HEK293 (cell line): Measurements from ENCODE around the gene ZCCHC24.

Experiments used
- CTCF ChIA-PET: fragments of 350-600 bp; formaldehyde crosslinking; extraction: SDS; loops from one replicate; lab custom pipeline; 2021; ENCODE audit warnings: antibody characterized with exemption; lab: Yijun Ruan, JAX
- POLR2A ChIA-PET: fragments of 300-600 bp; formaldehyde crosslinking; extraction: SDS; loops from one replicate; lab custom pipeline; 2020; ENCODE audit warnings: antibody characterized with exemption, inconsistent platforms; lab: Yijun Ruan, JAX
- H3K27ac ChIP-seq: fragments of 200-500 bp; sonication (Bioruptor generic); 2 replicates; pipeline ENCODE4 v1.5.1; 2014; ENCODE audit warnings: low read depth, low read length, control low read depth, inconsistent platforms; ENCODE audit errors: extremely low read depth
- H3K36me3 ChIP-seq, 2 experiments: fragments of 200-500 bp in 1 of 2; sonication (Bioruptor generic) in 1 of 2; 1 replicate in 1 of 2; 2 replicates in 1 of 2; pipeline ENCODE4 v1.5.1; 2014 to 2017; ENCODE audit warnings: inconsistent platforms in 2 of 2, low read length in 2 of 2; ENCODE audit not compliant: control insufficient read depth in 2 of 2, insufficient read depth in 1 of 2
- H3K4me1 ChIP-seq: fragments of 200-500 bp; sonication (Bioruptor generic); 2 replicates; pipeline ENCODE4 v1.5.1; 2014; ENCODE audit warnings: mild to moderate bottlenecking, low read length, inconsistent platforms; ENCODE audit not compliant: control insufficient read depth, insufficient read depth
- H3K4me3 ChIP-seq: 2 replicates; pipeline ENCODE4 v1.5.1; 2011; ENCODE audit warnings: low read depth, mild to moderate bottlenecking, control low read depth, low read length, moderate library complexity
- H3K9me3 ChIP-seq: fragments of 200-500 bp; sonication (Bioruptor generic); 2 replicates; pipeline ENCODE4 v1.5.1; 2014; ENCODE audit warnings: low read depth, low read length, inconsistent platforms; ENCODE audit not compliant: control insufficient read depth, insufficient read depth
- GLI4 ChIP-seq: fragments of 450-650 bp; formaldehyde crosslinking; IDR thresholded peaks from 2 replicates; pipeline ENCODE4 v1.5.1; 2016; ENCODE audit warnings: missing biosample characterization, missing genetic modification characterization
- MYNN ChIP-seq: fragments of 450-650 bp; formaldehyde crosslinking; IDR thresholded peaks from 2 replicates; pipeline ENCODE4 v1.5.1; 2016; ENCODE audit warnings: missing biosample characterization, missing genetic modification characterization, borderline replicate concordance
- PRDM1 ChIP-seq: fragments of 450-650 bp; formaldehyde crosslinking; IDR thresholded peaks from 2 replicates; pipeline ENCODE4; 2016; ENCODE audit warnings: missing biosample characterization, missing genetic modification characterization
- REPIN1 ChIP-seq: fragments of 450-650 bp; formaldehyde crosslinking; IDR thresholded peaks from 2 replicates; pipeline ENCODE4 v1.5.1; 2017; ENCODE audit warnings: missing biosample characterization, missing genetic modification characterization, low read depth
- TSHZ1 ChIP-seq: fragments of 450-650 bp; formaldehyde crosslinking; IDR thresholded peaks from 2 replicates; pipeline ENCODE4 v1.5.1; 2016; ENCODE audit warnings: missing biosample characterization, missing genetic modification characterization, borderline replicate concordance
- ZEB2 ChIP-seq: fragments of 450-650 bp; formaldehyde crosslinking; IDR thresholded peaks from 2 replicates; pipeline ENCODE4 v1.5.1; 2016; ENCODE audit warnings: missing biosample characterization, missing genetic modification characterization
- ZIC2 ChIP-seq: fragments of 450-650 bp; formaldehyde crosslinking; IDR thresholded peaks from 2 replicates; pipeline ENCODE4 v1.5.1; 2016; ENCODE audit warnings: missing biosample characterization, missing genetic modification characterization
- ZNF155 ChIP-seq: fragments of 450-650 bp; formaldehyde crosslinking; IDR thresholded peaks from 2 replicates; pipeline ENCODE4 v1.5.1; 2016; ENCODE audit warnings: missing biosample characterization, missing genetic modification characterization
- ZNF223 ChIP-seq: fragments of 450-650 bp; formaldehyde crosslinking; IDR thresholded peaks from 2 replicates; pipeline ENCODE4 v1.5.1; 2016; ENCODE audit warnings: missing biosample characterization, missing genetic modification characterization
- ZNF26 ChIP-seq: fragments of 450-650 bp; formaldehyde crosslinking; IDR thresholded peaks from 2 replicates; pipeline ENCODE4 v1.5.1; 2016; ENCODE audit warnings: missing biosample characterization, missing genetic modification characterization
- ZNF510 ChIP-seq: fragments of 450-650 bp; formaldehyde crosslinking; IDR thresholded peaks from 2 replicates; pipeline ENCODE4 v1.5.1; 2018; ENCODE audit warnings: mild to moderate bottlenecking, missing genetic modification characterization, missing biosample characterization; ENCODE audit not compliant: insufficient replicate concordance
- ZNF518A ChIP-seq: fragments of 450-650 bp; formaldehyde crosslinking; conservative IDR thresholded peaks from 2 replicates; pipeline ENCODE4 v1.5.1; 2016; ENCODE audit warnings: low read depth, missing biosample characterization, missing genetic modification characterization
- ZNF560 ChIP-seq: fragments of 450-650 bp; formaldehyde crosslinking; IDR thresholded peaks from 2 replicates; pipeline ENCODE4 v1.5.1; 2017; ENCODE audit warnings: missing biosample characterization, missing genetic modification characterization, borderline replicate concordance
- ZNF561 ChIP-seq: fragments of 450-650 bp; IDR thresholded peaks from 2 replicates; pipeline ENCODE4 v1.5.1; 2018; ENCODE audit warnings: missing biosample characterization, missing genetic modification characterization, borderline replicate concordance
- ZNF670 ChIP-seq: fragments of 450-650 bp; formaldehyde crosslinking; IDR thresholded peaks from 2 replicates; pipeline ENCODE4 v1.5.1; 2016; ENCODE audit warnings: missing biosample characterization, missing genetic modification characterization, low read depth
- ZNF747 ChIP-seq: fragments of 450-650 bp; formaldehyde crosslinking; IDR thresholded peaks from 2 replicates; pipeline ENCODE4 v1.5.1; 2016; ENCODE audit warnings: missing biosample characterization, missing genetic modification characterization
- ZNF76 ChIP-seq: fragments of 450-650 bp; formaldehyde crosslinking; IDR thresholded peaks from 2 replicates; pipeline ENCODE4; 2016; ENCODE audit warnings: low read depth, missing biosample characterization, missing genetic modification characterization, borderline replicate concordance
- TF ChIP-seq, protein P1 (sequence below): fragments of 450-650 bp; IDR thresholded peaks from 2 replicates; pipeline ENCODE4 v1.5.1; 2018; ENCODE audit warnings: missing biosample characterization, mild to moderate bottlenecking, missing genetic modification characterization
- TF ChIP-seq, protein P2 (sequence below): fragments of 450-650 bp; formaldehyde crosslinking; IDR thresholded peaks from 2 replicates; pipeline ENCODE4 v1.5.1; 2016; ENCODE audit warnings: missing biosample characterization, missing genetic modification characterization, borderline replicate concordance

ZCCHC24 gene

DNA sequence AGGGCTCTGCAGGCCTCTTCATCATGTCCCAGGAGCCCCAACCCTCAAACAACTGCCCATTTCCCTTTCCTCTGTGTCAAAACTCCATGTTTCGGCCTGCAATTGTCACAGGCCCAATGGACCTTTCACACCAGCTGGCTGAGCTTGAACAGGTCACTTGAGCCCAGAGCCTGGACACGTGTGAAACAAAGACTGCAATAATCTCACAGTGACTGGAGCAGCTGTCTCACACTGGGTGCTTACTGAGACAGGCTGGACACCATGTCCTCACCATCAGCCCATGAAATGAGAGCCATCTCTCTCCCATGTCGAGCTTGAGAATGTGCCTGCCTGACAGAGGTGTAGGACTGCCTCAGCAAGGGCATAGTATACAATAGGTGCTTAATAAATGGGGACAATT is 47.4 kb upstream of the ZCCHC24 start (continued):
- TF ChIP-seq ZNF518A (tag by site-specific recombination) (no peak), ZIC2 (tag by site-specific recombination) (no peak), ZNF560 (tag by site-specific recombination) (no peak), ZNF670 (no peak)
- TF ChIP-seq, all 188 proteins: peak for 0

DNA sequence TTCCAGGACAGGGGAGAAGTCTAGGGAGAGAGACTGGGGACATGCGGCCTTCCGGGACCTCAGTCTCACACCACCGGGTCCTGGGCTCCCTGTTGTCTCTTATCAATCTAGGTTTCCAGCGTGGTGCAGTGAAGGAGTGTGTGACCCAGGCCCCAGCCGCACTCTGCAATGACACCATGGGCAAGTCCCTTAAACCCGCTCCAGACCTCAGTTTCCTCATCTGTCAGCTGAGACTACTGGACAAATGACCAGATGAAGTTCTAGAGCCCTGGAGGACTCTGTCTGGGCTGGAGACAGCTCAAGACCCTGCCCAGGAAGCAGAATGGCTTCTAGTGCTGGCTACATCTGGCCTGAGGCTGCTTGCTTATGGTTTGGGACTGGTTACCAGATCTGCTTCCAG is 46.8 kb upstream of the ZCCHC24 start:
- no peak for TF ChIP-seq ZNF76 (tag by site-specific recombination)
- TF ChIP-seq GLI4 = no peak
- TF ChIP-seq ZEB2 (tag by site-specific recombination) = no peak
- TF ChIP-seq PRDM1 = no peak
- TF ChIP-seq, protein P1, sequence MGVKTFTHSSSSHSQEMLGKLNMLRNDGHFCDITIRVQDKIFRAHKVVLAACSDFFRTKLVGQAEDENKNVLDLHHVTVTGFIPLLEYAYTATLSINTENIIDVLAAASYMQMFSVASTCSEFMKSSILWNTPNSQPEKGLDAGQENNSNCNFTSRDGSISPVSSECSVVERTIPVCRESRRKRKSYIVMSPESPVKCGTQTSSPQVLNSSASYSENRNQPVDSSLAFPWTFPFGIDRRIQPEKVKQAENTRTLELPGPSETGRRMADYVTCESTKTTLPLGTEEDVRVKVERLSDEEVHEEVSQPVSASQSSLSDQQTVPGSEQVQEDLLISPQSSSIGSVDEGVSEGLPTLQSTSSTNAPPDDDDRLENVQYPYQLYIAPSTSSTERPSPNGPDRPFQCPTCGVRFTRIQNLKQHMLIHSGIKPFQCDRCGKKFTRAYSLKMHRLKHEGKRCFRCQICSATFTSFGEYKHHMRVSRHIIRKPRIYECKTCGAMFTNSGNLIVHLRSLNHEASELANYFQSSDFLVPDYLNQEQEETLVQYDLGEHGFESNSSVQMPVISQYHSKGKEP = no peak
- no peak for TF ChIP-seq ZNF155 (tag by site-specific recombination)
- TF ChIP-seq, all 188 proteins: peak for 0
- Histone ChIP-seq H3K4me3 (no peak overlapping the region), H3K4me1 (no peaks in the 10 kb centered on the region), H3K9me3 (no peaks in the 10 kb centered on the region), H3K27ac (no peak overlapping the region), H3K36me3 (no peaks in the 10 kb centered on the region)
- CTCF ChIA-PET = interaction anchor here (0.5 to 1.5 kb wide), 2 partner anchors 25 to 118 kb away, joined by 3 to 4 read pairs; no protein-coding TSS in a partner anchor
- POLR2A ChIA-PET = no interaction called here

DNA sequence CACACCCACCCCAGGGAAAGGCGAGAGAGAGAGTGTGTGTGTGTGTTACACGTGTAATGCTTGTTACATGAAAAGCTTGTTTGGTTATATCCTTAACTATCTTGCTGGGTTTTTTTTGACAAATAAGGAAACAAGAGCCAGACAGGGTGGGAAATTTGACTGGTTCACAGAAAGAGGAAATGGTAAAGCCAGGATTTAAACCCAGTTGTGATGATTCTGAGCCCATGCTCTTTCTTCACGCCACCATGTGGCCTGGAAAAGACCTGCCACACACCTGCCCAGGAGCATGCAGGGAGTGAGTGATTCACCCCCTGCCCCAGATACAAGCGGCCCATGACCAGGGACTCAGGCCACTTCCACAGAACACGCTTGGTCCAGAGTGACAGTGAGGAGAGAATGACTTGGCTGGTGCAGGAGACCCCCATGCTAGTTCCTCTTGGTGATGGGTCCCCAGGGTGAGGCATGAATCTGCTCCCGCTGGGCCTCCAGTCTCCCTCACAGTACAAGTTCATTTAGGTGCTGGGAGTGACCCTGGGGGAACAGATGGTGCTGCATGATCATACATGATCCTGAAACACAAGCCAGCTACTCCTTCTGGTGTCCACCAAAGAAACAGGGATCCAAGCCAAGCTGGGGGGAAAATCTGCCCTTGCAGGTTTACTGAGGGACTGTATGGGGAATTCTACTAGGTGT is 45.9 kb upstream of the ZCCHC24 start:
- ChIA-PET CTCF (interaction anchor here (0.6 to 1.5 kb wide), 6 partner anchors 82 to 154 kb away, joined by 3 to 6 read pairs (median 4); no protein-coding TSS in a partner anchor), POLR2A (no interaction called here)
- Histone ChIP-seq H3K4me1 (no peaks in the 10 kb centered on the region), H3K27ac (no peak overlapping the region), H3K4me3 (no peak overlapping the region), H3K9me3 (no peaks in the 10 kb centered on the region), H3K36me3 (no peaks in the 10 kb centered on the region)
- TF ChIP-seq ZNF510 (tag by site-specific recombination) = no peak
- no peak for TF ChIP-seq ZNF223 (tag by site-specific recombination)
- TF ChIP-seq ZNF561 (tag by site-specific recombination) = no peak
- no peak for TF ChIP-seq TSHZ1 (tag by site-specific recombination)
- no peak for TF ChIP-seq ZNF747 (tag by site-specific recombination)
- no peak for TF ChIP-seq MYNN (tag by site-specific recombination)
- no peak for TF ChIP-seq ZNF26 (tag by site-specific recombination)
- TF ChIP-seq, protein P2, sequence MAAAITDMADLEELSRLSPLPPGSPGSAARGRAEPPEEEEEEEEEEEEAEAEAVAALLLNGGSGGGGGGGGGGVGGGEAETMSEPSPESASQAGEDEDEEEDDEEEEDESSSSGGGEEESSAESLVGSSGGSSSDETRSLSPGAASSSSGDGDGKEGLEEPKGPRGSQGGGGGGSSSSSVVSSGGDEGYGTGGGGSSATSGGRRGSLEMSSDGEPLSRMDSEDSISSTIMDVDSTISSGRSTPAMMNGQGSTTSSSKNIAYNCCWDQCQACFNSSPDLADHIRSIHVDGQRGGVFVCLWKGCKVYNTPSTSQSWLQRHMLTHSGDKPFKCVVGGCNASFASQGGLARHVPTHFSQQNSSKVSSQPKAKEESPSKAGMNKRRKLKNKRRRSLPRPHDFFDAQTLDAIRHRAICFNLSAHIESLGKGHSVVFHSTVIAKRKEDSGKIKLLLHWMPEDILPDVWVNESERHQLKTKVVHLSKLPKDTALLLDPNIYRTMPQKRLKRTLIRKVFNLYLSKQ (tag by site-specific recombination) = no peak
- TF ChIP-seq REPIN1 (tag by site-specific recombination) = no peak
